COLO668 (cell line): ENCODE measurements around the gene MATK.

ENCODE experiments used
- DNase-seq: peaks from one replicate; lab custom pipeline; 2025; ENCODE audit not compliant: unreplicated experiment; lab: John Stamatoyannopoulos, UW

MATK gene

GRCh38 chr19:3753631-3754410 lies 32.4 kb downstream of the MATK start:
- DNase-seq = no peak

- no peak for DNase-seq
These were observed 33.7 kb downstream of the MATK start for GRCh38 chr19:3752492-3752891.

DNA sequence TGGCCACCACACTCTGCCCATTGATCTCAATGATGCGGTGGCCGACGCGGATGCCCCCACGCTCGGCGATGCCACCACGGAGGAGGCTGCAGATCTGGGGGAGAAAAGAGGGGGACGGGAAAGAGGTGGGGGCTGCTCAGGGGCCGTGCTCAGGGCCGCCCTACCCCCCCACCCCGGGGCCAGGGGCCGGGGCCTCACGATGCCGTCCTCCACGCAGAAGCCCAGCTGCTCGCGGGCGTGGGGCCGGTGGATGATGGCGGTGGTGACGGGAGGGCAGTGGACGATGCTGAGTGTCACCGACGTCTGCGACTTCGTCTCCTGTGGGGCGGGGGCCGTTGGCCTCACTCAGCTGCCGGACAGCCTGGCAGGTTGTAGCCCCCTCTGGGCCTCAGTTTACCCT lies 34.9 kb downstream of the MATK start:
- no peak for DNase-seq

- no peak for DNase-seq
These were observed 36.0 kb downstream of the MATK start for GRCh38 chr19:3750211-3750610.

DNA sequence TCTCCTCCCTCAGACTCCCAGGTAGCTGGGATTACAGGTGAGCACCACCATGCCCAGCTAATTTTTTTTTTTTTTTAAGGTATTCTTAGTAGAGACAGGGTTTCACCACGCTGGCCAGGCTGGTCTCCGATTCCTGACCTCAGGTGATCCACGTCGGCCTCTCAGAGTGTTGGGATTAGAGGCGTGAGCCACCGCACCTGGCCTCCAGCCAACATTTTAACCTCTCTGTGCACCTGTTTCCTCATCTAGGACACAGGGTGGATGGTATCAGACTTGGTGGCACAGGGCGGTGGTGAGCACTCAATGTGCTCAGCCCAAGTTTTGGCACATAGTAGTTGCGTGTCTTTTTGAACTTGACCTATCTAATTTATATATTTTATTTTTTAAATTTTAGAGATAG lies 37.2 kb downstream of the MATK start:
- DNase-seq = peak; percentile 35

- DNase-seq = no peak
These were observed 39.7 kb downstream of the MATK start for GRCh38 chr19:3746371-3747056.

DNA sequence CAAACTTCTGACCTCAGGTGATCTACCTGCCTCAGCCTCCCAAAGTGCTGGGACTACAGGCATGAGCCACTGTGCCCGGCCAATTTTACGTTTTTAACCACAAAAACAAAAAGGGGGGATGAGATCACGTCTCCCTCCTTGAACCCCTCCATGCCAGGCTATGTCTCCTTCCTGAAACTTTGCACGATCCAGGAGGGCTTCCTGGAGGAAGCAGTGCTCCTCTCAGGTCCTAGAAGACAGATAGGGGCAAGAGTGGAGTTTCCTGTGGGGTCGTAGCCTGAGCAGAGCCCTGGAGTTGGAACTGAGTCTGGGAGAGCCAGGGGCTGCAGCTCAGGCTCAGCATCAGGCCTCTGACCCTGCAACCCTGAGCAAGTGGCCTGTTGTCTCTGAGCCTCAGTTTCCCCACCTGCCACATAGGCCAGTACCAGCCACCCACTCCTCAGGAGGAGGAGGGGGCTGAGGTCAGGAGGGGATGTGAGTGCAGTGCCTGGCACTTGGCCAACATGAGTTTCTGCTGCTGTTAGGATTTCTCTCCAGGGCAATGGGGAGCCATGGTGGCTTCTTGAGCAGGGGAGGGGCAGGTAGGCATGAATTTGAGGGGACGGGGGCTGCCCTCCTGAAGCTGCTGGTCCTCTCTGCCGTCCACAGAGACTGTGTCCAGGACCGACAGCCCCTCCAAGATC lies 40.7 kb downstream of the MATK start:
- no peak for DNase-seq

GRCh38 chr19:3743486-3743885 lies 42.7 kb downstream of the MATK start:
- DNase-seq = no peak

DNA sequence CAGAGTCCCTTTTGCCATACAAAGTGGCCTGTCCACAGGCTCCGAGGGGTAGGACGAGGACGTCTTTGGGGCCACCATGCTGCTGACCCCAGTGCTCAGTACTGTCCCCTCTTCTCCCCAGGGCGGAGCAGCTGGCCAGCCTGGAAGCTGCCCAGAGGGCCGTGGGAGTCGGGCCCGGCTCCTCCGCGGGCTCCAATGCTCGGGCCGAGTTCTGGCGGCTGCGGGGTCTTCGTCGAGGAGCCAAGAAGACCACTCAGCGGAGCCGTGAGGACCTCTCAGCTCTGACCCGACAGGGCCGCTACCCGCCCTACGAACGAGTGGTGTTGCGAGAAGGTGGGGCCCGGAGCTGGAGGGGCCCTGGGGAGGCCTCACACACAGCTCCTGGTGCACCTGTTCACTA lies 45.8 kb downstream of the MATK start:
- DNase-seq = no peak

DNA sequence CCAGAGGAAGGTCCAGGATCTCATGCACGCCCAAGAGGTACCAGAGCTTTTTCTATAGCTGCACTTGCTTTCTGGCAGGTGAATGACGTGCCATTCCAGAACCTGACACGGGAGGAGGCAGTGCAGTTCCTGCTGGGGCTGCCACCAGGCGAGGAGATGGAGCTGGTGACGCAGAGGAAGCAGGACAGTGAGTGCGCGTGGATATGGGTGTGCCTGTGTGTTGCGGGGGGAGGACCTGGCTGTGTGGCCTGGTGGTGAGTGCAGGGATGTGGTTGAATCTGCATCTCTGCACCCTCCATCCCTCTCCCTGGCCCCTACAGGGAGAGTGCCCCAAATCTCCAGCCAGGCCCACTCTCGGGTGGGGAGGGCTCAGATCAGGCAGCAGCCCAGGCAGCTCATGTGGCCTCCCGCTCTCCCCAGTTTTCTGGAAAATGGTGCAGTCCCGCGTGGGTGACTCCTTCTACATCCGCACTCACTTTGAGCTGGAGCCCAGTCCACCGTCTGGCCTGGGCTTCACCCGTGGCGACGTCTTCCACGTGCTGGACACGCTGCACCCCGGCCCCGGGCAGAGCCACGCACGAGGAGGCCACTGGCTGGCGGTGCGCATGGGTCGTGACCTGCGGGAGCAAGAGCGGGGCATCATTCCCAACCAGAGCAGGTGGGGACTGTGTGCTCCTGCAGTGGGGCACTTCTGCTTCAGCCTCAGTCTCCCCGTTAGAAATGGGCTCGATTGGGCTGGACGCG lies 47.5 kb downstream of the MATK start:
- no peak for DNase-seq

DNA sequence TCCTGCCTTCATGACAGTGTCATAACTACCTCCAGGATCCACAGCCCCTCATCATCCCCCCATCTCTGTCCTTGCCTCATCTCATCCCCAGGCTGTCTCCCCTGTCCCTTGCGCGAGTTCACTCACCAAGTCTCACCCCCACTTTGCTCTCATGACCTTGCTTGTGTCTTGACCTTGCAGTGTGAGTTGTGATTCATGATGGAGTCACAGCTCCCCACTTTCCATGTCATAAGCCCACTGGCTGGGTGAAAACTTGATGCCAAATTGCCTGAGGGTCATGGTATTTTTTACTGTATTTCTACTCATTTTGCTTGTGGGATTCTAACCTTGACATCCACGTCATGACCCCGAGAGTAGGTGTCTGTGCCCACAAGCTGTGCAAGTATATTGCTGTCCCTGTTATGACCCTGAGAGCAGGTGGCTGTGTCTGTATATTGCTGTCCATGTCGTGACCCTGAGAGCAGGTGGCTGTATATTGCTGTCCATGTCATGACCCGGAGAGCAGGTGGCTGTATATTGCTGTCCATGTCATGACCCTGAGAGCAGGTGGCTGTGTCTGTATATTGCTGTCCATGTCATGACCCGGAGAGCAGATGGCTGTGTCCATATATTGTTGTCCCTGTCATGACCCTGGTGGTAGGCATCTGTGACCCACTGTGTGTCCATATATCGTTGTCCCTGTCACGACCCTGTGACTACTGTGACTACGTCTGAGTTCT lies 48.5 kb downstream of the MATK start:
- no peak for DNase-seq

DNA sequence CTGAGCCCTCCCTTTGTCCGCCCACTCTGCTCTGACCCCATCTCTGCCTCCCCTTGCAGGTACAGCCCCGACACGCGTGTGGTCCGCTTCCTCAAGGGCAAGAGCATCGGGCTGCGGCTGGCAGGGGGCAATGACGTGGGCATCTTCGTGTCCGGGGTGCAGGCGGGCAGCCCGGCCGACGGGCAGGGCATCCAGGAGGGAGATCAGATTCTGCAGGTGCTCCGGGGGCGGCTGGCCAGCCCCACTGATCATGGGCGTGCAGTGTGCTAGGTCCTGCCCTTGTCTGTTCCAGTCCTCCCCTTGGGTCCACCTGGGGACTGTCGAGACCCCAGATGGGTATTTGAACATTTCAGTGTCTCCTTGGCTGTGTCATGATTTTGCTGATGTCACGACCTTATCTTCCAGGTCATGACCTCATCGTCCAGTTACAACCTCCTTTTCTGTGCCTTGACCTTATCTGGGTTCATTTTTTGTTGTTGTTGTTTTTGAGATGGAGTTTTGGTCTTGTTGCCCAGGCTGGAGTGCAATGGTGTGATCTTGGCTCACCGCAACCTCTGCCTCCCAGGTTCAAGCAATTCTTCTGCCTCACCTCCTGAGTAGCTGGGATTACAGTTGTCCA lies 50.0 kb downstream of the MATK start:
- no peak for DNase-seq

DNA sequence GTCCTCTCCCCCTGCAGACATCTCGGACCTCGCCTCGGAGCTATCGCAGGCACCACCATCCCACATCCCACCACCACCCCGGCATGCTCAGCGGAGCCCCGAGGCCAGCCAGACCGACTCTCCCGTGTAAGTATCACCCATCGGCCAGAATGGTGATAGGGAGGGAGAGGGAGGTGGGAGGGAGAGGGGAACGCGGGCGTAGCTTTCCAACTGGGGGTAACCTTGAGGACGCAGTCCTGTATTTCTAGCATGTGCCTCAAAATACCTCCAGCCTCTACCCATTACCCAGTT lies 51.9 kb downstream of the MATK start:
- DNase-seq = no peak

DNA sequence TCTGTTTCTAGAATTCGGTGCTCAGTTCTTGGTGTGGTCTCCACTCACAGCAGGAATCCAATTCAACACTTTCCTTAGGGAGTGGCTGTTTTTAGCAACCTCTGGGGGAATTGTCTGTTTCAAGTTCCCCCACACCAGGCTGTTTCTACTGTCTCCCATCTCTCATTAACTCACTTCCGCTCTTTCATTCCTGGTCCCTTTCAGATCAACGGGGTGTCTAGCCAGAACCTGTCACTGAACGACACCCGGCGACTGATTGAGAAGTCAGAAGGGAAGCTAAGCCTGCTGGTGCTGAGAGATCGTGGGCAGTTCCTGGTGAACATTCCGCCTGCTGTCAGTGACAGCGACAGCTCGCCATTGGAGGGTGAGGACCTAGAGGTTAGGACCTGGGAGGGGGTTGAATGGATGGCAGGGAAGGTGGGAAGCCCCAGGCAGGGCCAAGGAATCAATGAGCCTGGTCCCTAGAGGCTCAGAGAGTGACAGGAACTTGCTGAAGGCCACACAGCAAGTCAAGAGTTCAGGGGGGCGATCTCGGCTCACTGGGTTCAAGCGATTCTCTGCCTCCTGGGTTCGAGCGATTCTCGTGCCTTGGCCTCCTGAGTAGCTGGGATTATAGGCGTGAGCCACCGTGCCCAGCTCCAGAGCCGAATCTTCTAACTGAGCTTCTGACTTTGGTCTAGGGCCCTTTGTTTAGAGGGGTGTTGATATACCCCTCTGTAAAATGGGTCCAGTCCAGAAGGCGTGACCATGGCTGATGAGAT lies 52.5 kb downstream of the MATK start:
- no peak for DNase-seq

DNA sequence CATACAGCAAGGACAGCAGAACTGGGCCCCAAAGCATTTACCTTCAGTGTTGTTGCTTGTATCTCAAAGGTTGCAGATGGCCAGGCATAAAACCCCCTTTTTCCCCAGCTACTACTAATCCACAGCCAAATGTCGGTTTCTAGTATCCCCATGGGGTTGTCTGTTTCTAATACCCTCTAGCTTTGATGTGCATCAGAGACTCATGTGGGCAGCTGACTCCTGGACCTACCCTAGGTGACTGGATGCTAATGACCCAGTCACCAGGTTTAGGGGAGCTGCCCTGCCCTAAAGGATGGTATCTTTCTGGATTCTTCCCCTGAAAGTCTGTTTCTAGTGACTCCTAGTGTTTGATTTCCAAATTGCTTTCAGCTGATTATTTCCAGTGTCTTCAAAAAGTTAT lies 54.1 kb downstream of the MATK start:
- DNase-seq = no peak

DNA sequence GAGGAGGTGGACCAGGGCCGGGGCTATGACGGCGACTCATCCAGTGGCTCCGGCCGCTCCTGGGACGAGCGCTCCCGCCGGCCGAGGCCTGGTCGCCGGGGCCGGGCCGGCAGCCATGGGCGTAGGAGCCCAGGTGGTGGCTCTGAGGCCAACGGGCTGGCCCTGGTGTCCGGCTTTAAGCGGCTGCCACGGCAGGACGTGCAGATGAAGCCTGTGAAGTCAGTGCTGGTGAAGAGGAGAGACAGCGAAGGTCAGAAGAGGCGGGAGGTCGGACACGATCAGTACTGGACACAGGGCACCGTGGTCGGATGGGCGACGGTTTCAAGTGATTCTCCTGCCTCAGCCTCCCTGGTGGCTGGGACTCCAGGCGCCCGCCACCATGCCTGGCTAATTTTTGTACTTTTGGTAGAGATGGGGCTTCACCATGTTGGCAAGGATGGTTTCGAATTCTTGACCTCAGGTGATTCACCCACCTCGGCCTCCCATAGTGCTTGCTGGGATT lies 55.7 kb downstream of the MATK start:
- no peak for DNase-seq
